A549 (cell line): Measurements from ENCODE around the gene MBD3L2.
"Not testable (repeated sequence)": the region's sequence is repeated elsewhere in the genome, so short reads cannot be mapped to it uniquely, and the experiment has no call there.

Experiments
- CTCF ChIP-seq: fragments of >200 bp; sonication (Bioruptor Twin); formaldehyde crosslinking; IDR thresholded peaks from 3 replicates; pipeline ENCODE4 v1.5.1; 2016
- NR3C1 ChIP-seq: fragments of >200 bp; sonication (Bioruptor Twin); formaldehyde crosslinking; IDR thresholded peaks from 3 replicates; pipeline ENCODE4 v1.6.1; 2017
- PHF8 ChIP-seq: fragments of 200-600 bp; sonication (generic); IDR thresholded peaks from 2 replicates; pipeline ENCODE4 v1.6.1; 2016; ENCODE audit warnings: low read depth, mild to moderate bottlenecking, antibody characterized with exemption, moderate library complexity, borderline replicate concordance
- POLR2A ChIP-seq: IDR thresholded peaks from 2 replicates; pipeline ENCODE4 v1.6.1; 2012; ENCODE audit warnings: mild to moderate bottlenecking, low read length
- POLR2AphosphoS2 ChIP-seq: conservative IDR thresholded peaks from 2 replicates; pipeline ENCODE4 v1.6.1; 2012; ENCODE audit warnings: low read length, improper control_type of control experiment, inconsistent platforms

GRCh38 chr19:7049021-7049420 lies at the start of gene MBD3L2:
- not testable (repeated sequence) for TF ChIP-seq POLR2A, CTCF, NR3C1, POLR2AphosphoS2, PHF8
